Stimulated activated CD8-positive, alpha-beta memory T cell treated with anti-CD3 and anti-CD28 coated beads, Interleukin-4, amount 100 ng/mL, for 4 hours (primary cell): ENCODE results near the gene RARG.
"Not testable (repeated sequence)": the region's sequence is repeated elsewhere in the genome, so short reads cannot be mapped to it uniquely, and the experiment has no call there.

ENCODE experiments used
- DNase-seq, 2 donors: peaks; one replicate each; pipeline ENCODE4 v3.0.0-alpha.2; 2020; ENCODE audit warnings: low read depth in 2 of 2, low spot score in 1 of 2

The RARG gene

GRCh38 chr12:53173085-53173715, 58.8 kb downstream of the RARG start:
- DNase-seq = no peak

GRCh38 chr12:53172352-53172751, 59.7 kb downstream of the RARG start:
- DNase-seq = no peak

DNA sequence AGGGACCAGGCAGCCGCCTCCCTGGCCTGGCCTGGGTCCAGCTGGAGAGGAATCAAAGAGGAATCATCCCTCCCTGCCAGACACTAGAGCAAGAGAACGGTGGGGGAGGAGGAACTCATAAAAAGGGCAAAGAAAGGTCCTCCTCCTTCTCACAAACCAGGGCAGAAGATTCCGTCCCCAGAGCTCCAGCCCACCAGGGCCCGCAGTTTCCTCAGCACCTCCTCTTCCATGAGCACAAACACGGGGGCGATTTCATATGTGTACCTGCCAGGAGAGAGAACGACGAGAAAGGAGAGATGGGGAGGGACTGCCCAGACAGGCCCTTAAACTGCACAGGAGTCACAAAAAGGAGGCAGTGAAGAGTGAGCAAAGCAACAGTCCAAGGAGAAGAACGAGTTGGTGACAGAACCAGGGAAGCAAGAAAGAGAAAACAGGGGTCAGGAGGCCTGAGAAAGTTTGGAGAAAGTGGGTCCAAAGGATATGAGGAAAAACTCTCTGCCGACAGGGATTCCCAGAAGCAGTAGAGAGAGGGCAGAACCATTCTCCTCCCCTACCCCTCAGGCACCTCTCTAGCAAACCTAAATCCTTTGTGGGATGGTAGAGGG, 60.2 kb downstream of the RARG start:
- no peak for DNase-seq

GRCh38 chr12:53170876-53171724, 60.9 kb downstream of the RARG start:
- no peak for DNase-seq

DNA sequence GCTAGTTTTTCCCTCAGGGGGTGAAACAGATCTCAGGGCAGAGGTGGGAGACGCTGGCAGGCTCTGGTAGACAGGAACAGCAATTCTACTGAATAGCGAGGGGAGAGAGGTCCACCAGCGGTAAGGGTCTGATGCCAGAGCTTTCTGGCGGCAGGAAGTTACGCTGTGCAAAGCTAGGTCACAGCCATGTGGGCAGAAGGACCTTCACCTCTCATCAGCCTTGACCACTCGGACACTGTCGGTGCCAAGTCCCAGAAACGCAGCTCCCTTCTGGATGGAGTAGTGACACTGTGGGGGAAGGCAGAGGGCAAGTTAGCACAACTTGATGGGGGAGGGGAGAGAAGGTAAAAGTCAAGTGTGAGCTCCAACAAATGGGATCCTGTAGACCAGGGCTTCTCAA, 61.8 kb downstream of the RARG start:
- DNase-seq = no peak

GRCh38 chr12:53169644-53170043, 62.4 kb downstream of the RARG start:
- no peak for DNase-seq

DNA sequence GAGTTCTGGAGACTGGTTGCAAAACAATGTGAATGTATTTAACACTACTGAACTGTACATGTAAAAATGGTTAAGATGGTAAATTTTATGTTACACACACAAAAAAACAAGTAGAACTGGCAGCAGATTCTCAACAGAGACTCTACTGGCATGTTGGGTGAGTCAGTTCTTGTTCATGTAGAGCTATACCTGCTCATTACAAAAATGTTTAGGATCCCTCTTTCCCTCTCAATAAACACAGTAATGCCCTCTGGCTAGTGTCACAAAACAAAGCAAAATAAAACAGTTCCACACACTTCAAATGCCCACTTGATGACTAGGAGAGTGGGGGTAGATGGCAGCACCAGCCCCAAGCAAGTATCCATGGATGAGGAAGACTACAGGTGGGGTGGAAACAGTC, 65.2 kb downstream of the RARG start:
- no peak for DNase-seq

GRCh38 chr12:53163008-53163407, 69.0 kb downstream of the RARG start:
- not testable (repeated sequence) for DNase-seq

DNA sequence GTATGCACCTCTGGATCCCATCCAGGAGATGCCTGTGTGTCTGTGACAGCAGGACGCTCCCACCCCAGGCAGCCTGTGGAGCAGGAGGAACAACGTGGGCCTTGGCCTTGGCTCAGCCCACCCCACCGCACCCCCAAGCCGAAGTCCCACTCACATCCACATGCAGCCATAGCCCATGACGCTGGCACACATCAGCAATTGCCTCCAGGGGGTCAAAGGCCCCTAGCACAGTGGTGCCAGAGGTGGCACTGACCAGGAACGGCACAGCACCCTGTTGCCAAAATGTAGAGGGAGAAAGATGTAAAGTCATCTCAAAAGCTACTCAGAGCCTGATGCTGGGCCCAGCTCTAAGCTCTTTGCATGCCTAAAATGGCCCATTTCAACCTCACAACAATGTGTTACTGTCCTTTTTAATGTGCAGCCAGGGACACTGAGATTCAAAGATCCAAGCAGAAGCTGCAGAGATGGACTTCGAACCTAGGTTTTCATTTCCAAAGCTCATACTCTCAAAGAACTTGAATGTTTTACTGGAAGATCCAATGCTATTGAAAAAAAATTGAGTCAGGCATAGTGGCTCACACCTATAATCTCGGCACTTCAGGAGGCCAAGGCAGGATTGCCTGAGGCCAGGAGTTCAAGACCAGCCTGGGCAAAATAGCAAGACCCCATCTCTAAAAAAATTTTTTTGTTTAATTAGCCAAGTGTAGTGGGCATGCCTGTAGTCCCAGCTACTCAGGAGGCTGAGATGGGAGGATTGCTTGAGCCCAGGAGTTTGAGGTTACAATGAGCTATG, 70.7 kb downstream of the RARG start:
- no peak for DNase-seq

- no peak for DNase-seq
Observed at GRCh38 chr12:53160673-53161072, 71.3 kb downstream of the RARG start.
